Transverse colon (tissue), 3 donors: Measurements from ENCODE around the gene SOX18.

Experiments used
- CTCF ChIP-seq, 5 experiments: fragments of 200-600 bp in 3 of 5; fragments of 450-650 bp in 2 of 5; sonication (generic) in 3 of 5; IDR thresholded peaks; 1 replicate in 2 of 5; 2 replicates in 3 of 5; pipeline ENCODE4 v1.5.1; 2016 to 2017; ENCODE audit warnings: antibody characterized with exemption in 5 of 5, inconsistent platforms in 3 of 5, mild to moderate bottlenecking in 2 of 5, moderate library complexity in 1 of 5
- EP300 ChIP-seq: sonication (generic); formaldehyde crosslinking; IDR thresholded peaks from one replicate; pipeline ENCODE4 v1.6.1; 2017; ENCODE audit warnings: antibody characterized with exemption, low read depth
- POLR2A ChIP-seq: fragments of 450-650 bp; IDR thresholded peaks from one replicate; pipeline ENCODE4 v1.6.1; 2016; ENCODE audit warnings: antibody characterized with exemption, mild to moderate bottlenecking, moderate library complexity

GRCh38 chr20:64043768-64044167 lies 5.7 kb downstream of the SOX18 start:
- TF ChIP-seq CTCF (IDR thresholded peaks at IDR 0.05): no peak
- TF ChIP-seq POLR2A: no peak
- TF ChIP-seq EP300: no peak
